NCI-H128 (cell line): ENCODE measurements around the gene PIK3CD.
A peak's percentile ranks its signal among the peaks of the same experiment; 100 is the strongest.
"Not testable (repeated sequence)": the region's sequence is repeated elsewhere in the genome, so short reads cannot be mapped to it uniquely, and the experiment has no call there.

Experiments
- DNase-seq: peaks from one replicate; lab custom pipeline; 2025; ENCODE audit not compliant: unreplicated experiment; lab: John Stamatoyannopoulos, UW

Gene PIK3CD

GRCh38 chr1:9687874-9688582, 36.5 kb downstream of the PIK3CD start:
- peak; percentile 14 for DNase-seq

GRCh38 chr1:9688599-9688998, 37.1 kb downstream of the PIK3CD start:
- DNase-seq: no peak

GRCh38 chr1:9689011-9689706, 37.6 kb downstream of the PIK3CD start:
- DNase-seq: peak; percentile 55

GRCh38 chr1:9689971-9690381, 38.4 kb downstream of the PIK3CD start:
- no peak for DNase-seq

- DNase-seq: no peak
Observed at GRCh38 chr1:9690440-9691107, 39.0 kb downstream of the PIK3CD start.

- no peak for DNase-seq
Observed at GRCh38 chr1:9691108-9691445, 39.5 kb downstream of the PIK3CD start.

GRCh38 chr1:9691691-9692090, 40.2 kb downstream of the PIK3CD start:
- DNase-seq: no peak

GRCh38 chr1:9696793-9697192, 45.3 kb downstream of the PIK3CD start:
- DNase-seq: no peak

- no peak for DNase-seq
Observed at GRCh38 chr1:9699361-9699760, 47.8 kb downstream of the PIK3CD start.

GRCh38 chr1:9700340-9700739, 48.8 kb downstream of the PIK3CD start:
- DNase-seq: no peak

- DNase-seq: no peak
Observed at GRCh38 chr1:9701665-9702064, 50.1 kb downstream of the PIK3CD start.

- DNase-seq: no peak
Observed at GRCh38 chr1:9703165-9703509, 51.6 kb downstream of the PIK3CD start.

- no peak for DNase-seq
Observed at GRCh38 chr1:9703681-9704080, 52.1 kb downstream of the PIK3CD start.

- DNase-seq: no peak
Observed at GRCh38 chr1:9705337-9706093, 54.0 kb downstream of the PIK3CD start.

GRCh38 chr1:9706178-9706577, 54.6 kb downstream of the PIK3CD start:
- DNase-seq: no peak

- DNase-seq: no peak
Observed at GRCh38 chr1:9710037-9710436, 58.5 kb downstream of the PIK3CD start.

- no peak for DNase-seq
Observed at GRCh38 chr1:9711466-9712020, 60.0 kb downstream of the PIK3CD start.

- DNase-seq: not testable (repeated sequence)
Observed at GRCh38 chr1:9712767-9713166, 61.2 kb downstream of the PIK3CD start.

- no peak for DNase-seq
Observed at GRCh38 chr1:9714257-9714718, 62.8 kb downstream of the PIK3CD start.

- no peak for DNase-seq
Observed at GRCh38 chr1:9715536-9716226, 64.2 kb downstream of the PIK3CD start.
